Measurements from ENCODE around the gene FGF16. TPM values are rescaled to one million over a fixed set of nuclear protein-coding genes. Genes with fewer than 3 reads are reported as not detected.

The FGF16 gene
- total RNA-seq, 2 donors from 2014 or later, result 0.54 to 0.99 TPM

- Histone ChIP-seq H3K27ac (no peak overlapping the region), H3K27me3 (replicated peaks; ENCODE audit: insufficient read depth) (no peaks in the 10 kb centered on the region), H3K4me3 (no peak overlapping the region), H3K9me3 (no peaks in the 10 kb centered on the region), H3K36me3 (no peaks in the 10 kb centered on the region), H3K4me1 (ENCODE audit: control insufficient read depth in 1 of 2, low read depth in 2 of 2) (no peaks in the 10 kb centered on the region)
- ATAC-seq (ENCODE audit: insufficient number of reproducible peaks, low FRiP score, low read depth) (no peak), DNase-seq (ENCODE audit: low spot score) (no peak)
- no peak for TF ChIP-seq CTCF (IDR thresholded peaks at IDR 0.05)
Observed at GRCh38 chrX:77502951-77503525, 55.8 kb downstream of the FGF16 start.

GRCh38 chrX:77505227-77505626, 58.0 kb downstream of the FGF16 start:
- TF ChIP-seq CTCF (IDR thresholded peaks at IDR 0.05), result no peak
- ATAC-seq (ENCODE audit: insufficient number of reproducible peaks, low FRiP score, low read depth) (no peak), DNase-seq (ENCODE audit: low spot score) (no peak)
- no peak overlapping the region for H3K4me3 ChIP-seq
- no peaks in the 10 kb centered on the region for H3K9me3 ChIP-seq
- no peaks in the 10 kb centered on the region for H3K4me1 ChIP-seq (ENCODE audit: control insufficient read depth in 1 of 2, low read depth in 2 of 2)
- no peaks in the 10 kb centered on the region for H3K27me3 ChIP-seq (replicated peaks; ENCODE audit: insufficient read depth)
- no peak overlapping the region for H3K27ac ChIP-seq
- no peaks in the 10 kb centered on the region for H3K36me3 ChIP-seq
